Measurements from ENCODE around the gene DYSF. TPM values are rescaled to one million over a fixed set of nuclear protein-coding genes. Genes with fewer than 3 reads are reported as not detected.

Gene DYSF
- total RNA-seq, 1 donor from 2014 or later = 4.2 TPM

- no peaks in the 10 kb centered on the region for H3K9me3 Mint-ChIP-seq
- peaks cover 10% of the 10 kb centered on the region for H3K27me3 Mint-ChIP-seq
- no peak overlapping the region for H3K4me3 Mint-ChIP-seq
- H3K4me1 Mint-ChIP-seq (ENCODE audit: unreplicated experiment) = peaks cover 23% of the 10 kb centered on the region
- no peaks in the 10 kb centered on the region for H3K36me3 Mint-ChIP-seq
- H3K27ac Mint-ChIP-seq = no peak overlapping the region
- TF ChIP-seq CTCF (conservative IDR thresholded peaks at IDR 0.05) = no peak
- DNase-seq (ENCODE audit: extremely low spot score, unreplicated experiment) = no peak
Measured at GRCh38 chr2:71461304-71461671, 7.9 kb downstream of the DYSF start.

- Mint-ChIP-seq H3K4me3 (no peak overlapping the region), H3K36me3 (no peaks in the 10 kb centered on the region), H3K27me3 (peaks cover 15% of the 10 kb centered on the region), H3K4me1 (ENCODE audit: unreplicated experiment) (peaks cover 19% of the 10 kb centered on the region), H3K27ac (no peak overlapping the region), H3K9me3 (no peaks in the 10 kb centered on the region)
- DNase-seq (ENCODE audit: extremely low spot score, unreplicated experiment) = no peak
- TF ChIP-seq CTCF (conservative IDR thresholded peaks at IDR 0.05) = no peak
Measured at GRCh38 chr2:71462056-71462605, 8.8 kb downstream of the DYSF start.

GRCh38 chr2:71462641-71463341 is 9.4 kb downstream of the DYSF start:
- Mint-ChIP-seq H3K9me3 (no peaks in the 10 kb centered on the region), H3K36me3 (no peaks in the 10 kb centered on the region), H3K4me3 (no peak overlapping the region), H3K27ac (no peak overlapping the region), H3K4me1 (ENCODE audit: unreplicated experiment) (peaks cover 21% of the 10 kb centered on the region), H3K27me3 (peaks cover 22% of the 10 kb centered on the region)
- DNase-seq (ENCODE audit: extremely low spot score, unreplicated experiment) = no peak
- TF ChIP-seq CTCF (conservative IDR thresholded peaks at IDR 0.05) = no peak

DNA sequence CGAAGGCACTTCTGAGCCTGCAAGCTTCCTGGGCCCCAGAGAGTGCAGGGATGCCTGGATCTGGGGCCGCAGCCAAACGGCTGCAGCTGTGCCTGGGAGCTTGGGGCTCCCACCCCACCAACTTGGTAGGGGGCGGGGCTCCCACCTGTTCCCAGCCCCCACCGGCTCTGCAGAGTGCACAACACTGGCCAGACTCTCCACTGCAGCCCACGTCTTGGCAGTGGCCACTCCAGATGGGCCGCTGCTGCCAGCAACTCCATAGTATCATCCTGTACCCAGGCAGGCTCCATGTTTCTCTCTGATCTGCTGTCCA is 9.9 kb downstream of the DYSF start:
- DNase-seq (ENCODE audit: extremely low spot score, unreplicated experiment) = no peak
- no peak overlapping the region for H3K4me3 Mint-ChIP-seq
- no peak overlapping the region for H3K27ac Mint-ChIP-seq
- H3K27me3 Mint-ChIP-seq = peaks cover 27% of the 10 kb centered on the region
- no peaks in the 10 kb centered on the region for H3K36me3 Mint-ChIP-seq
- no peak for TF ChIP-seq CTCF (conservative IDR thresholded peaks at IDR 0.05)
- peaks cover 19% of the 10 kb centered on the region for H3K4me1 Mint-ChIP-seq (ENCODE audit: unreplicated experiment)
- no peaks in the 10 kb centered on the region for H3K9me3 Mint-ChIP-seq

DNA sequence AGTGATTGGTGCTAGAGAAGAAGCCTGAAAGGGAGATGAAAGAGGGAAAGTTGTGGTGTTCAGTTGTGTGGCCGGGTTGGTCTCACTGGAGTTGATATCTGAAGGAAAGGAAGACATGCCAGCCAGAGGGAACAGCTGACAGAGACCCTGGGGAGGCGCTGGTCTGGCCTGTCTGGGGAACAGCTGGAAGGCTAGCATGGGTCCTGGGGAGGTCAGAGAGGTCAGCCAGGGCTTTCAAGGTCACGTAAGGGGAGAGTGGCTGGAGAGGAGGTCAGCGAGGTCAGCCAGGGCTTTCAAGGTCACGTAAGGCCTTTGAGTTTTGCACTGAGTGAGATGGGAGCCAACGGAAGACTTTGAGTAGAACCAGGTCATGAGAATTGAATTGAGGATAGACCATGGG is 11.0 kb downstream of the DYSF start:
- no peaks in the 10 kb centered on the region for H3K9me3 Mint-ChIP-seq
- H3K27ac Mint-ChIP-seq = no peak overlapping the region
- no peak overlapping the region for H3K4me3 Mint-ChIP-seq
- DNase-seq (ENCODE audit: extremely low spot score, unreplicated experiment) = no peak
- peaks cover 15% of the 10 kb centered on the region for H3K4me1 Mint-ChIP-seq (ENCODE audit: unreplicated experiment)
- TF ChIP-seq CTCF (conservative IDR thresholded peaks at IDR 0.05) = no peak
- H3K27me3 Mint-ChIP-seq = peaks cover 38% of the 10 kb centered on the region
- no peaks in the 10 kb centered on the region for H3K36me3 Mint-ChIP-seq

All from type B pancreatic cell (in vitro differentiated cells).